Activated naive CD8-positive, alpha-beta T cell treated with anti-CD3 and anti-CD28 coated beads, Interleukin-2, amount 10 ng/mL, durations not matched to agents 7 days and 5 days (primary cell): ENCODE results near the gene KCNIP3. TPM values are rescaled to one million over a fixed set of nuclear protein-coding genes. Genes with fewer than 3 reads are reported as not detected.
"Not testable (repeated sequence)": the region's sequence is repeated elsewhere in the genome, so short reads cannot be mapped to it uniquely, and the experiment has no call there.

ENCODE experiments used
- ATAC-seq: fragments of 150-1000 bp; cut with Tn5 transposase; one replicate; pipeline ENCODE4 v1.10.0; 2021; ENCODE audit warnings: low read depth, moderate library complexity
- POLR2A ChIA-PET: fragments of 350-600 bp; sonication (Branson Sonifier 250); formaldehyde crosslinking; loops from one replicate; lab custom pipeline; 2021; ENCODE audit warnings: antibody characterized with exemption; lab: Charles Lee
- DNase-seq: peaks from one replicate; pipeline ENCODE4 v3.0.0; 2021
- H3K27ac Mint-ChIP-seq: one replicate; pipeline ENCODE4 v1.8.0; 2022; ENCODE audit warnings: mild to moderate bottlenecking, mixed read lengths
- H3K27me3 Mint-ChIP-seq: one replicate; pipeline ENCODE4 v1.8.0; 2022; ENCODE audit warnings: mild to moderate bottlenecking, moderate library complexity, mixed read lengths
- H3K36me3 Mint-ChIP-seq: one replicate; pipeline ENCODE4 v1.8.0; 2021; ENCODE audit warnings: mild to moderate bottlenecking, mixed read lengths
- H3K4me1 Mint-ChIP-seq: one replicate; pipeline ENCODE4 v1.8.0; 2021; ENCODE audit warnings: mixed read lengths
- H3K4me3 Mint-ChIP-seq: one replicate; pipeline ENCODE4 v1.8.0; 2022; ENCODE audit warnings: mild to moderate bottlenecking, moderate library complexity, mixed read lengths
- H3K9me3 Mint-ChIP-seq: one replicate; pipeline ENCODE4 v1.8.0; 2021; ENCODE audit warnings: mixed read lengths
- total RNA-seq, 2 experiments: library from RNA; stranded (reverse); gene quantifications; one replicate each; pipeline ENCODE4 v1.2.3, GENCODE V29; 2021

Gene KCNIP3
- total RNA-seq, 2 experiments from 2014 or later, result not detected

- no peak for DNase-seq
- no peak overlapping the region for H3K4me3 Mint-ChIP-seq
- no peaks in the 10 kb centered on the region for H3K36me3 Mint-ChIP-seq
- H3K27ac Mint-ChIP-seq, result no peak overlapping the region
- peaks cover 8% of the 10 kb centered on the region for H3K27me3 Mint-ChIP-seq
- H3K9me3 Mint-ChIP-seq, result no peaks in the 10 kb centered on the region
- no peaks in the 10 kb centered on the region for H3K4me1 Mint-ChIP-seq
- ATAC-seq, result no peak
- POLR2A ChIA-PET, result no interaction called here
Measured at GRCh38 chr2:95361216-95361980, 64.3 kb downstream of the KCNIP3 start.

GRCh38 chr2:95362486-95362885, 65.3 kb downstream of the KCNIP3 start:
- no peaks in the 10 kb centered on the region for H3K4me1 Mint-ChIP-seq
- no peak overlapping the region for H3K4me3 Mint-ChIP-seq
- H3K36me3 Mint-ChIP-seq, result no peaks in the 10 kb centered on the region
- H3K27me3 Mint-ChIP-seq, result peaks cover 14% of the 10 kb centered on the region
- POLR2A ChIA-PET, result no interaction called here
- H3K27ac Mint-ChIP-seq, result no peak overlapping the region
- no peak for DNase-seq
- ATAC-seq, result no peak
- H3K9me3 Mint-ChIP-seq, result no peaks in the 10 kb centered on the region

GRCh38 chr2:95366514-95366913, 69.4 kb downstream of the KCNIP3 start:
- Mint-ChIP-seq H3K4me3 (no peak overlapping the region), H3K36me3 (no peaks in the 10 kb centered on the region), H3K27me3 (peaks cover 31% of the 10 kb centered on the region), H3K9me3 (no peaks in the 10 kb centered on the region), H3K4me1 (no peaks in the 10 kb centered on the region), H3K27ac (no peak overlapping the region)
- POLR2A ChIA-PET, result no interaction called here
- no peak for ATAC-seq
- DNase-seq, result no peak

GRCh38 chr2:95372216-95372829, 75.2 kb downstream of the KCNIP3 start:
- DNase-seq (no peak), ATAC-seq (no peak)
- POLR2A ChIA-PET, result no interaction called here
- Mint-ChIP-seq H3K27me3 (peaks cover 28% of the 10 kb centered on the region), H3K36me3 (no peaks in the 10 kb centered on the region), H3K9me3 (no peaks in the 10 kb centered on the region), H3K27ac (no peak overlapping the region), H3K4me3 (no peak overlapping the region), H3K4me1 (peaks cover 4% of the 10 kb centered on the region)

GRCh38 chr2:95372845-95373244, 75.7 kb downstream of the KCNIP3 start:
- POLR2A ChIA-PET, result no interaction called here
- DNase-seq (no peak), ATAC-seq (no peak)
- H3K4me1 Mint-ChIP-seq, result peaks cover 4% of the 10 kb centered on the region
- no peak overlapping the region for H3K27ac Mint-ChIP-seq
- no peak overlapping the region for H3K4me3 Mint-ChIP-seq
- no peaks in the 10 kb centered on the region for H3K36me3 Mint-ChIP-seq
- no peaks in the 10 kb centered on the region for H3K9me3 Mint-ChIP-seq
- H3K27me3 Mint-ChIP-seq, result peaks cover 27% of the 10 kb centered on the region

GRCh38 chr2:95374029-95374428, 76.9 kb downstream of the KCNIP3 start:
- ATAC-seq (no peak), DNase-seq (no peak)
- H3K9me3 Mint-ChIP-seq, result no peaks in the 10 kb centered on the region
- no peak overlapping the region for H3K4me3 Mint-ChIP-seq
- H3K4me1 Mint-ChIP-seq, result peaks cover 4% of the 10 kb centered on the region
- H3K27ac Mint-ChIP-seq, result no peak overlapping the region
- no peaks in the 10 kb centered on the region for H3K36me3 Mint-ChIP-seq
- POLR2A ChIA-PET, result no interaction called here
- peaks cover 22% of the 10 kb centered on the region for H3K27me3 Mint-ChIP-seq

- peaks cover 19% of the 10 kb centered on the region for H3K27me3 Mint-ChIP-seq
- no peak overlapping the region for H3K4me3 Mint-ChIP-seq
- DNase-seq, result no peak
- no peaks in the 10 kb centered on the region for H3K36me3 Mint-ChIP-seq
- POLR2A ChIA-PET, result no interaction called here
- no peak overlapping the region for H3K27ac Mint-ChIP-seq
- peaks cover 4% of the 10 kb centered on the region for H3K4me1 Mint-ChIP-seq
- no peaks in the 10 kb centered on the region for H3K9me3 Mint-ChIP-seq
- no peak for ATAC-seq
Measured at GRCh38 chr2:95374451-95374920, 77.3 kb downstream of the KCNIP3 start.

GRCh38 chr2:95374921-95375471, 77.8 kb downstream of the KCNIP3 start:
- Mint-ChIP-seq H3K27me3 (peaks cover 16% of the 10 kb centered on the region), H3K36me3 (no peaks in the 10 kb centered on the region), H3K4me3 (no peak overlapping the region), H3K9me3 (no peaks in the 10 kb centered on the region), H3K4me1 (peaks cover 4% of the 10 kb centered on the region), H3K27ac (no peak overlapping the region)
- POLR2A ChIA-PET, result no interaction called here
- DNase-seq, result no peak
- ATAC-seq, result no peak

GRCh38 chr2:95375532-95376150, 78.5 kb downstream of the KCNIP3 start:
- H3K27ac Mint-ChIP-seq, result no peak overlapping the region
- H3K4me3 Mint-ChIP-seq, result no peak overlapping the region
- DNase-seq (no peak), ATAC-seq (no peak)
- peaks cover 4% of the 10 kb centered on the region for H3K4me1 Mint-ChIP-seq
- peaks cover 13% of the 10 kb centered on the region for H3K27me3 Mint-ChIP-seq
- POLR2A ChIA-PET, result no interaction called here
- H3K36me3 Mint-ChIP-seq, result no peaks in the 10 kb centered on the region
- no peaks in the 10 kb centered on the region for H3K9me3 Mint-ChIP-seq

GRCh38 chr2:95376311-95377215, 79.4 kb downstream of the KCNIP3 start:
- H3K27me3 Mint-ChIP-seq, result peaks cover 9% of the 10 kb centered on the region
- no peaks in the 10 kb centered on the region for H3K9me3 Mint-ChIP-seq
- POLR2A ChIA-PET, result no interaction called here
- H3K36me3 Mint-ChIP-seq, result no peaks in the 10 kb centered on the region
- DNase-seq, result no peak
- peaks cover 4% of the 10 kb centered on the region for H3K4me1 Mint-ChIP-seq
- H3K27ac Mint-ChIP-seq, result no peak overlapping the region
- ATAC-seq, result no peak
- H3K4me3 Mint-ChIP-seq, result no peak overlapping the region

- Mint-ChIP-seq H3K9me3 (no peaks in the 10 kb centered on the region), H3K4me3 (no peak overlapping the region), H3K36me3 (no peaks in the 10 kb centered on the region), H3K27ac (no peak overlapping the region), H3K27me3 (peaks cover 6% of the 10 kb centered on the region), H3K4me1 (peaks cover 4% of the 10 kb centered on the region)
- POLR2A ChIA-PET, result no interaction called here
- DNase-seq, result no peak
- ATAC-seq, result no peak
Measured at GRCh38 chr2:95377216-95378123, 80.3 kb downstream of the KCNIP3 start.

- H3K9me3 Mint-ChIP-seq, H3K27me3 Mint-ChIP-seq, H3K4me1 Mint-ChIP-seq, POLR2A ChIA-PET, H3K36me3 Mint-ChIP-seq, H3K27ac Mint-ChIP-seq, ATAC-seq, DNase-seq, H3K4me3 Mint-ChIP-seq: not testable (repeated sequence)
Measured at GRCh38 chr2:95378281-95378680, 81.1 kb downstream of the KCNIP3 start.
